Amniotic epithelial cell (primary cell): ENCODE results near the gene NKX1-1.
"Not testable (repeated sequence)": the region's sequence is repeated elsewhere in the genome, so short reads cannot be mapped to it uniquely, and the experiment has no call there.

Experiments
- DNase-seq: peaks from one replicate; pipeline ENCODE4 v3.0.0-alpha.2; 2010; ENCODE audit warnings: low read depth

Gene NKX1-1

DNA sequence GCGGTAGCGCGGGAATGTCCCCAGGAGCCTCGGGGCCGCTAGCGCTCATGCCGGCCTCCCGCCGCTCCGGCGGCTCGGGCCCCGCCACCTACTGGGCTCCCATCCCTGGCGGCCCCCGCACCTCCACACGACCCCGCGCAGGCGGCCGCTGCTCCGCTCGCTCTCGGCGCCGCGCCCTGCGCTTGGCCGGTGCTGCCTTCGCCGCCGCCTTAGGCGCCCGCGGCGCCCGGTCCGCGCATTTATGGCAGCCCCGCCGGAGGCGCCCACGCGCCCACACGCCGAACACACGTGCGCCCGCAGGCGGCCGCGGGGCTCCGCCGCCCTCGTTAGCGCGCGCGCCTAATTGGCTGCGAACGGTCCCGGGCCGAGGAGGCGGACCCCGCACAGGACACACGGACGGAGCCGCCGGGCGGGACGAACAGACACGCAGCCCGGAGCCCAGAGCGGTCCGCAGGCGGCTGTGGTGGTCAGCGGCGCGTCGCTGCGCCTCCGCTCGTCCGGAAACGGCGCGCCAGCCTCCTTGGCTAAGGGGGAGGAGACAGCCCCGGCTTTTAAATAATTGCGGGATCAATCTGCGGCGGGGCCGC, at the start of gene NKX1-1:
Gene NKX1-1, minus strand, starts transcription at position 49 of the 587 bp plus-strand sequence. Its CDS starts 0 bp downstream, at position 49.
- no peak for DNase-seq

DNA sequence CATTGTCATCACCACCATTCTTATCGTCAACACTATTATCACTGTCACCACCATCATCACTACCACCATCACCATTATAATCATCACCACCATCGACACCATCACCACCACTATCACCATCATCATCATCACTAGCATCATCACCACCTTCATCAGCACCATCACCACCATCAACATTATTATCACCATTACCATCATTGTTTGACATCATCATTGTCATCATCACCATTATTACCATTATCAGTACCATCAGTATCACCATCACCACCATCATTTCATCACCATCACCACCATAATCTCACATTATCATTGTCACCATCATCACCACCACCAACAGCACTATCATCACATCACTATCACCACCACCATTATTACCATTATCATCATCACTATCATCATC, 47.5 kb upstream of the NKX1-1 start:
- no peak for DNase-seq

DNA sequence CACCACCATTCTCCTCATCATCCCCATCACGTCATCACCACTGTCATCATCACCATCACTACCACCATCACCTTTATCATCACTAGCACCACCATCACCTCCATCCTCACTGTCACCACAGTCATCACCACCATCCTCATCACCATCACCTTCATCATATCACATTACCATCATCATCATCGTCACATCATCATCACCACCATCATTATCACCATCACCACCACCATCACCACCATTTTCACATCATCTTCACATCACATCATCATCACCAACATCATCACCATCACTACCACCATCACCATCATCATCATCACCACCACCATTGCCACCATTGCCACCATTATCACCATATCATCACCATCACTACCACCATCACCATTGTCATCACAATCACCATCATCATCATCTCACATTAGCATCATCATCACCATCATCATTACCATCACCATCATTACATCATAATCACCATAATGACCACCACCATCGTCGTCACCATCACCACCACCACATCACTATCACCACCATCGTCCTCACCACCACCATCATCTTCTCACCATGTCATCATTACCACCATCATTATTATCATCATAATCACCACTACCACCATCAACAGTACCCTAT, 46.3 kb upstream of the NKX1-1 start:
- no peak for DNase-seq

DNA sequence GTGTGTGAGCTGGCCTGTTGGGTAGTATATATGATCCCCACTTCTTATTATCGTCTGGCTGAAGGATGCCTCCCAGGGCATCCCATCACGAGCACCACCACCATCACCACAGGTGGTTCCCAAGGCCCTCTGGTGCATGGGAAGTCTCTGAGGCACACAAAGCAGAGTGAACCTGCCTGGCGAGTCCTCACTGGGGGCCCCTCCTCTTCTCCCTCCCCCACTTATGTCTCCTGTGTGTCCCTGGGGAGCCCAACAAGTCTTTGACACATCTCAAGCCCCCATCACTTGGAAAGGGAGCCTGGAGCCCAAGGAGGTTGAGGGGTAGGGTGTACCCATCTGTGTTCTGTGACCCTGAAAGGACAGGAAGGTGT, 45.5 kb upstream of the NKX1-1 start:
- DNase-seq, result no peak

DNA sequence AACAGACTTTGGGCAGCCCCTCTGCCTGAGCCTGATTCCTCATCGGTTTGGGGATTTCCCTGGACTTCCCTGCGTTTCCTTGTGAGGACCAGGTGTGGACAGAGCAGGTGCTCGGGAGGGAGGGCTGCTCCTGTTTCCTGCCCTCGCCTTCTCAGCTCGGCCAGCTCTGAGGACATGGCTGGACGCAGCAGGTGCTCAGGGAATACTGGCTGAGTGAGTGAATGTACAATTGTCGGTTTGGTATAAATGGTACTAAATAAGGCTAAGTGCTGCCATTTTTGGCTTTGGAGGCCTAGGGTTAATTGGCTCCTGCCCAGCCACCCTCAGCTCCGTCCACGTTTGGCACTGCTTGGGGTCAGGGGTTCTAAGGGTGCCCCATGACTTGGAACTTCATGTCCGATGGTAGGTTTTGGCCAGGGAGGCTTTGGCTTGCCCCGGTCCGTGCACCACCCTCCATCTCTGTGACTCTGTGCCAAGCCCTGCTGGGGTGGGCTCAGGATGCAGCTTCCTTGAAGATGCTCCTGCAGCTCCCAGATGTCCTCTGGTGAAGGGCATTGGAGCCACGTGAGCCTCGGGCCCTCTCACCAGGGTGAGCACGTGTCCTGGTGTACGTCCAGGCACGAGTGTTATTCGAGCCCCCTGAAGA, 45.0 kb upstream of the NKX1-1 start:
- no peak for DNase-seq

DNA sequence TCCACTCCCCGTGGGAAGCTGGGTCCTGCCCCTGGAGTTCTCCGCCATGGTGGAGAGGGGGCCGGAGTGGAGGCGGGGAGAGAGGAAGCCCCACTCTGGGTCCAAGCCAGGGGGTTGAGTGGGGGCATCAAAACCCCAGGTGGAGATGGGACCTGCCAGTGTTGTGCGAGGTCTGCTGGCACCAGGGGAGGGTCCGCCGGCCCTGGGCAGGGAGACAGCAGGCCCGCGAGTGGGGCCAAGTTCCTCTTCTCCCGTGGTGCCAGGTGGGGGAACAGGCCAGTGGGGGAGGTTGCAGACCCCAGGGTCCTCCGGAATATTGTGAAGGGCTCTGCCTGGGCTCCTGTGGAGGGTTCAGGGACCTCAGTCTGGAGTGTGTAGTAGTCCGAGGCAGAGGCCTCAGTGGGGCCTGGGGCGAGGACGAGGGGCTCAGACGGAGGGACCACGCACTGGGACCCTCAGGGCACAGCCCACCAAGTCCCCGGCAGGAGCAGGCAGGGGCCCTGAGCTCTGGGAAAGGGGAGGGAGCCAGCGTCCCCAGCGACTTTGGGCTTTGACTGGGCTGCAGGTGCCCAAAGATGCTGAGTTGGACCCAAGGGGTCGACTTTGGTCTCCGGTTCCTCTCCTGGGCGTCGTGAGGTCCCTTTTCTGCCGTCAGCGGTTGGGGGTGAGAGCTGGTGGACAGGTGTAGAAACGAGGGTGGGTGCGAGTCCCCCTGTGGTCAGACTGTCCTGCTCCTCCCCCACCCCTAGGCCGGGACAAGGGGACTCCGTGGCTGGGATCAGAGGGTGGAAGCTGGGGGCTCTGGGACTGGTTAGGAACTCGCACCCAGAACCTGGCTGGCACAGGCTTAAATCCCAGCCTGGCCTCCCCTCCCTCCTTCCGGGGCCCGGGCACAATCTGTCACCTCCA, 43.8 kb upstream of the NKX1-1 start:
- DNase-seq, result no peak

DNA sequence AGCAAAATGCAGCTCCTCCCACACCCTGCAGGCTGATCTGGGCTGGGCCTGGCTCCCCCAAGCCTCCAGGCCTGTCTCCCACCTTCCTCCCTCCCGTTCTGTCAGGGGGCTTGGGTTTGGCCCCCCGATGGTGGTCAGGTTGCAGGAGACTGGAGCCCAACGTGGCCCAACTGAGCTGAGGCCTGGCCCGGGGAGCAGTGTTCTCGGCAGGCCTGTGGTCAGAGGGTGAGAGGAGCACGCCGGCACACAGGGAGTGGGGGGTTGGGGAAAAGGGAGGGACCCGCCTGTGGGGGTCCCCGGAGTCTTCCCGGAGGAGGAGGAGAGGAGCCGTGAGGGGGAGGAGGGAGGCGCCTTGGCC, 43.2 kb upstream of the NKX1-1 start:
- DNase-seq, result no peak

DNA sequence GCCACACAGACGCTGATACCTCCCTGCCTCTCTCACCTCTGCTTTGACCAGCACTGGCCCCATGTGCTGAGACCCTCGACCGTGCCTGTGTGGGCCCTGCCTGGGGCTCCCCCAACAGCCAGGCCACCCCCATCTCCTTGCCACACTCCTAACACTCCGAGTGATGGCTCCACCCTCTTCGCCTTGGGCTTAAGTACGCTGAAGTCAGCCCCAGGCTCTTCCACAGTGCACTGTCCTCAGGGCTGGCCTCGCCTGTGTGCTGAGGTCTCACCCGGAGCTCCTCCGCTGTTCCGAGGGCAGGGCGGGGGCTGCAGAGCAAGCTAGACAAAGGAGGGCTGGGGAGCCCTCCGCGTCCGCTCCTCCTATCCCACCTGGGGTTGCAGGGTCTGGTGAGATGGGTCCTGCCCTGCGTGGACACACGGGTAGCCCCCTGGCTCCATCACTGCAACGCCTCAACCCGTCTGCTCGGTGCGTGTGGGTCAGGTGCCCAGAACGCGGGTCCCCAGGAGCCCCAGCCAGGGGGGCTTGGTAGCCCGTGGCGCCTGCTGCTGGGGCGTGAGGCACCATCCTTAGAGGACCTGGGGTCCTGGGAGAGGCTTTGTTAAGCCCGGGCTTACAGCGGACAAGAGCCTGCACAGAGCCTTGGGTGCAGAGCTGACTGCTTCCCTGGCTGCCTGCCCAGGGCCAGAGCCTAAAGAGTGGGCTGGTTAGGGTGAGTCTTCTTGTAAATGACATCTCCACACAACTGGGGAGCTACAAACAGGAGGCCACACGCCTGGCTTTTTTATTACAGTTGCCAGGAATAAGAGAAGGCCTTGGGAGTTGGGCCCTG, 42.6 kb upstream of the NKX1-1 start:
- DNase-seq, result no peak

DNA sequence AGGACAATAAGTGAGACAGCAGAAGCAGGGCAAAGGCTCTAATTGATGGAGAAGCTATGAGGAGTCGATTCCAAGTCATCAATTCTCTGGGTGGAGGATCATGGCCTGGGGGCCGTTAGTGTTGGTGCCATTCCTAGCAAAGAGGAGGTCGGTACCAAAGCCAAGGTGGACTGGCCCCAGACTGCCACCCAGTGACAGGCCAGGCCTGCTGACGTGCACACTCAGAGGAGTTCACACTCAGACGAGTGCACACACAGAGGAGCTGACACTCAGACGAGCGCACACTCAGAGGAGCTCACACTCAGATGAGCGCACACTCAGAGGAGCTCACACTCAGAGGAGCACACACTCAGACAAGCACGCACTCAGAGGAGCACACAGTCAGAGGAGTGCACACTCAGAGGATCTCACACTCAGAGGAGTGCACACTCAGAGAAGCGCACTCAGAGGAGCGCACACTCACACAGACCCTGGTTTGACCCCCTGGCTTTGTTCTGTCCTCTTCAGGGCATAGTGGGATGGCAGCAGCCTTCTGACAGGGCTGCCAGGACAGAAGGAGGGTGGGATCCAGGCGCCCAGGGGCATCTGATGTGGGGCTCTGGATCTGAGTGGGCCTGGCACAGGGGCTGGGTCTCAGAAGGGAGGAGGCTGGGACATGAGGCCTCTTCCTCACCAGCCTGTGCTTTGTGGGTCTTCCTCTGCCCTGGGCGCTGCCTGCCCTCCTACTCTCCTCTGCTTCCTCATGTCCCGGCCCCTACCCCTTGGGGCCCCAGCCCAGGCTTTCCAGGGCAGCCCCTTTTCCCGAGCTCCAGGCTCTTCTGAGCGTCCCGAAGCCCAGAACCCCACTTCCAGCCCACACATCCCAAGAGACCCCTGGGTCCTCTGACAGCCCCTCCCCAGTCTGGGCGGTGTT, 41.7 kb upstream of the NKX1-1 start:
- DNase-seq, result no peak

DNA sequence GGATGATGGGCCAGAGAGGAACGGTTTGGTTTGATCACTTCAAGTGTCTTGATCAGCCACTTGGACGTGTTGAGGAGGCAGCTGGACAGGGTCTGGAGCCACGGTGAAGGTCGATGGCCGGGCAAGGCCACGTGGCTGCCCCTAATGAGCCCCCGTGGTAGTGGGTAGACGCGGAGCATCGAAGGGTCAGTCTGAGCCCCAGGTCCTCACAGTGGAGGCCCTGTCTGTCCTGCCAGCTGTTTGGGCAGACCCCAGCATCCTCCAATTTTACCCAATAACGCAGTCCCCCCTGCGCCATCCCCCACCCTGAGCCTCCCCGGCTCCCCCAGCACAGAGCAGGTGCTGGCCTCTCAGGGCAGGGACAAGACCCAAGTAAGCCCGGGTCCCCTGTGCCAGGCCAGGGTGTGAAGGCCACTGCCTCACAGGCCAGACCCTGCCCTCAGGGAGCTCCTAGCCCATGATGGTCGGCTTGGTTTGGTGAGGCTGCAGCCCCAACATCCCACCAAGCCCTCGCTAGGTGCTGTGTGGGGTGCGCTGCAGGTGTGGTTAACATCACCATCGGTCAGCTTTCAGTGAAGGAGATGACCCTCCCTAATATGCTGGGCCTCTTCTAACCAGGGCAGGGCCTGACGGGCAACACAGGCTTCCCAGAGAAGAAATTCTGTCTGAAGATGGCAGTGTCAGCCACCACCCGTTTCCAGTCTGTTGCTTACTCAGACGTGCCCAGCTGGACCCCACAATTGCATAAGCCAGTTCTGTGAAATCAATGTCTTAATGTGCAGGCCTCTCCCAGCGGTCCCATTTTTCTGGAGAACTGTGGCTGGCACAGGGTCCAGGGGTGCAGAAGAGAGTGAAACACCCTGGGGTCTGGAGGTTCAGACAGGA, 40.5 kb upstream of the NKX1-1 start:
- no peak for DNase-seq

DNA sequence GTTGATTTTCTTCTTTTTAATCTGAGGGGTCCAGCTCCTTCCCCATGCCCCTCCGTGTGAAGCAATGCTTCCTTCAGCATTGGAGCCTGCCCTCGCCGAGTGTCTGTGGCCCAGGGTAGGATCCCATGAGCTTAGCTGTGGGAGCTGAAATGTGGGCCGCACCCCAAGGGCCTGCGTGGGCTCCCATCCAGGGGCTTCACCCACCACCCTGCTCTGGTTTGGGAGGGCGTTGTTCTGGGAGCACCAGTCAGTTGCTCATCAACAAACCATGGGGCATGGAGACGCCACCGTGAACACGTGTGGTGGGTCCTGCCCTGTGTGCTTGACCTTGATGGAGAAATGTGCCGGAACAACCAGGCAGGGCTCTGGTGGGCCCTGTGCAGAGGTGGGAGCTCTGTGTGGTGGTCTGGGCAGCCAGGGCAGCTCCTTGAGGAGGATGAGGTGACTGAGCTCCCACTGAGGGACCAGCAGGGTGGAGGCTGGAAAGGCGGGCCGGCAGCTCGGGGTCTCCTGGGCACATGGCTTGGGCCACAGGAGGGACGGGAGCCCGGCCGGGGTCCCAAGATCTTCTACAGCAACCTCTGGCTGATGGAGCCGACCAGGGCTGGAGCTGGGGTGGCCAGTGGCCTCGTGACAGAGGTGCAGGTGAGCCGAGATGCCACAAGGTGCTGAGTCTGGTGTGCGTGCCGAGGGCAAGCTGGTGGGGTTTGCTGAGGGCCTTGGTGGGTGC, 39.6 kb upstream of the NKX1-1 start:
- DNase-seq, result no peak

DNA sequence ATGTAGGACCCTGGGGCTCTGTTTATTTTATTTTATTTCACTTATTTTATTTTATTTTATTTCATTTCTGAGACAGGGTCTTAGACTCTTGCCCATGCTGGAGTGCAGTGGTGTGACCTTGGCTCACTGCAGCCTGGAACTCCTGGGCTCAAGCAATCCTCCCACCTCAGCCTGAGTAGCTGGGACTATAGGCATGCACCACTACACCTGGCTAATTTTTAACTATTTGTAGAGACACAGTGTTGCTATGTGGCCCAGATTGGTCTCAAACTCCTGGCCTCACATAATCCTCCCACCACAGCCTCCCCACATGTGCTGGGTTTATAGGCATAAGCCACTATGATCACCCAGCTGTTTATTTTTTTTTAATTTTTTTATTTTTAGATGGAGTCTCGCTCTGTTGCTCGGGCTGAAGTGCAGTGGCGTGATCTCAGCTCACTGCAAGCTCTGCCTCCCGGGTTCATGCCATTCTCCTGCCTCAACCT, 37.5 kb upstream of the NKX1-1 start:
- DNase-seq, result not testable (repeated sequence)

DNA sequence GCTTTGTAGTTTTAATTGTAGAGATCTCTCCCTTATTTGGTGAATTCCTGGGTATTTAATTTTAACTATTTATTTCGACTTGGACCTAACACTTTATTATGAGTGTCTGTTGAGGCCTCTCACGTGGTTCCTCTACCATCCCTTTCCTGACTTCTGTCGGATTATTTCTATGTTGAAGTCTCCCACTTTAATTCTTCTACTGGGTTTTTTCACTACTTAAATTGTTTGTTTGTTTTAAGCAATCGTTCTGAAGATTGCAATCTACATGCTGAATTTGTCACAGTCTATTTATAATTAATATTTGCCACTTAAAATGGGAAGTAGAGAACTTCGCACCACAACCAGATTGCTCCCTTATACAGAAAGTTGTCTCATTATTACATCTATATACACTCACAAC, 20.8 kb upstream of the NKX1-1 start:
- no peak for DNase-seq

DNA sequence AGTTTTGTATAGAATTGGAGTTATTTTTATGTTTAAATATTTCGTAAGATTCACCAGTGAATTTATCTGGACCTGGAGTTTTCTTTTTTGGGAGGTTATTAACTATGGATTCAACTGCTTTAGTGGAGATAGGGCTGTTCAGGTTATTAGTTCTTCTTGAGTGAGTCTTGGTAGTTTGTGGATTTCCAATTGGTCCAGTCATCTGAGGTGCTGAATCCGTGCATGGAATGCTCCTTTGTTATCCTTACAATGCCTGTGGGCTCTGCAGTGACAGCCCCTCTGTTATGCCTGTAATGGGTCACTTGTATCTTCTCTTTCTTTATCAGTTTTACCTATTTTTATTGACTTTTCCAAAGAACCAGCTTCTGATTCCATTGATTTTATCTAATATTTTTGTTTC, 15.4 kb upstream of the NKX1-1 start:
- DNase-seq, result no peak

DNA sequence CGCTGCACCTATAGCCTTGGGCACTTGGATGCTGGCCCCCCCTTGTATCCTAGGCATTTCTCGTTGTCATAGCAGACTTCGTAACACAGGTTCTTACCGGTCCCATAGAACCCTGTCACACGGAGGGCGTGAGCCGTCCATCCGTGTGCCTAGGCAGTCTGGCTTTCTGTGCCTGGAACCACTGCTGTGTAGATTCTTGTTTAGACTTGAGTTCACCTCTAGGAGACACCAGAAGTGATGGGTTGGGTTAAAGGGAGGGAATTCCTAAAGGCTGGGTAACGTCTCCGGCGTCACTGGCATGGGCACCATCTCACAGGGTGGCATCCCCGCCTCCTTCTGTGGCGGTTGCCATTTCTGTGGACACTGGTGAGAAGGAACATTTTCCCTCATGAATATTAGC, 13.5 kb upstream of the NKX1-1 start:
- no peak for DNase-seq

DNA sequence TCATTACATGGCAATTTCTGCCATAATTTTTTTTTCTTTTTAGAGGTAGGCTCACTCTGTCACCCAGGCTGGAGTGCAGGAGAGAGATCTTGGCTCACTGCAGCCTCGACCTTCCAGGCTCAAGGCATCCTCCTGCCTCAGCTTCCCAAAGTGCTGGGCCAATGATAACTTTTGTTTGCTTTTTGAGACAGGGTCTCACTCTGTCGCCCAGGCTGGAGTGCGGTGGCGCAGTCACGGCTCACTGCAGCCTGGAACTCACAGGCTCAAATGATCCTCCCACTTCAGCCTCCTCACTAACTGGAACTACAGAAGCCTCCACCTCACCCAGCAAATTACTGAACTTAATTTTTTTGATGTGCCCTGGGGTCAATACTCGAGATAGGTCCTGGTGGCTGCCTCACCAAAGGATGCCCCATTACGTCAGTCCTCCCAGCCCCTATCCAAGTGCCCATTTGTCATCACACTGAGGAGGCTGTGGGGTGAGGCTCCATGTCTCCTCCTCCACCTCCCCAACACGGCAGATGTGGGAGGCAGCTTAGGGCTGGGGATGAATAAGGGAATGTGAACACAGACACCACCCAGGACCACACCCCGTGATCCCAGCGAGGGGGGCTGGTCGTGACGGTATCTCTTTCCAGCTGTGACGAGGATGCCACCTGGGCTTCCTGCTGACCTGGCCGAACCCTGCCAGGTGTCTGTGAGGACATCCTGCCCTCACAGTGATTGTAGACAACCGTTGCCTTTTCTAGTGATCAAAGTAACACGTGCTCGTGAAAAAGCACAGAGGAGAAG, 12.4 kb upstream of the NKX1-1 start:
- DNase-seq, result no peak

DNA sequence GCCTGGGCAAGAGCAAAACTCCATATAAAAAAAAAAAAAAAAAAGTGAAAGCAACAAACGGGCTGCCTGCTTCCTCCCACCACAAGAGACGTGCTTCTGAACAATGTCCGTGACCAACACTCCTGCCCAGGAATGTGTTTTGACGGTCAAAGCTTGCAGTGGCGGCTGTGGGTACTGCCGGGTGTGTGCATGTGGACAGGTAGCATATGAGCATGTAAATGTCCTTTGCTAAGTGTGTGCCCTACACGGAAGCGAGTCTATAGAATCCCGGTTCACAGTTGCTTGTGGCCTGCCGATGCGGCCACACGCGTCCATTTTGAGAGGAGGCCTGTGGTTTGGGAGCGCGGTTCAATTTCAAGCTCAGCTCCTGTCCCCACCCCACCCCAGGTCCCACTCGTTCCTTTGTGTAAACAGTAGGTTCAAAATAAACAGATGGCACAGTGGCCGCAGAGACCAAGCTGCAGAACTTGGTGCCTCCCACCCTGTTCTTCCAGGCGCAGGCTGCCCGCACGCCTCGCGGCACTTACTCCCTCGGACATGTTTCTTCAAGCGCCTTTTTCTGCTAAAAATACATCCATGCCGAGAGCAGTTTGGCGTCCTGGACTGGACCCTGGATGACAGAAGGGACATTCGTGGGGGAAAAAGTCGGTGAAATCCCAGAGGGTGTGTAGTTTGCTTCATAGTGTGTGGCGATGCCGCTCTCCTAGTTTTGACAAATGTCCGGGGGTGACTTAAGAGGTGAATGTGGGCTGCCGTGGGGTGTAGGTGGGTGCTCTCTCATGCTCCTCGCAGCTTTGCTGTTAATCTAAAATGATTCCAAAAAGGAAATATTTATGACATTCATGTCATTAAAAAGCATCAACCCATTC, 11.5 kb upstream of the NKX1-1 start:
- DNase-seq, result no peak
